SK-N-MC (cell line): Measurements from ENCODE around the gene RBL1.
"Not testable (repeated sequence)": the region's sequence is repeated elsewhere in the genome, so short reads cannot be mapped to it uniquely, and the experiment has no call there.

Source experiments
- DNase-seq: peaks from one replicate; pipeline ENCODE4 v3.0.0-alpha.2; 2011; ENCODE audit warnings: low read depth, low spot score
- H3K27ac ChIP-seq: fragments of 200-600 bp; sonication (generic); 2 replicates; pipeline ENCODE4 v1.5.1; 2016; ENCODE audit warnings: mixed run types
- H3K36me3 ChIP-seq: fragments of 200-600 bp; sonication (generic); 2 replicates; pipeline ENCODE4 v1.6.1; 2017; ENCODE audit warnings: antibody characterized with exemption, low read length, mixed read lengths; ENCODE audit not compliant: insufficient read depth
- H3K4me3 ChIP-seq: fragments of 200-600 bp; sonication (generic); 2 replicates; pipeline ENCODE4 v1.5.1; 2016
- H3K9ac ChIP-seq: fragments of 200-600 bp; sonication (generic); 2 replicates; pipeline ENCODE4 v1.8.0; 2017; ENCODE audit warnings: mixed run types, mixed read lengths; ENCODE audit not compliant: insufficient read length
- H3K9me3 ChIP-seq: fragments of 200-600 bp; sonication (generic); 2 replicates; pipeline ENCODE4 v1.6.1; 2017; ENCODE audit warnings: low read depth, mild to moderate bottlenecking, antibody characterized with exemption, low read length, moderate library complexity, mixed read lengths
- EZH2 ChIP-seq: fragments of 200-600 bp; sonication (generic); IDR thresholded peaks from one replicate; pipeline ENCODE4 v1.6.1; 2017; ENCODE audit warnings: antibody characterized with exemption
- FOXP2 ChIP-seq: optimal IDR thresholded peaks from 2 replicates; pipeline ENCODE3; 2011; ENCODE audit warnings: mild to moderate bottlenecking, moderate library complexity; ENCODE audit not compliant: insufficient read depth; ENCODE audit errors: extremely low read length, control extremely low read depth
- POLR2AphosphoS5 ChIP-seq: IDR thresholded peaks from 2 replicates; pipeline ENCODE4 v1.6.1; 2012; ENCODE audit warnings: mild to moderate bottlenecking, low read depth, low read length, borderline replicate concordance

The RBL1 gene

DNA sequence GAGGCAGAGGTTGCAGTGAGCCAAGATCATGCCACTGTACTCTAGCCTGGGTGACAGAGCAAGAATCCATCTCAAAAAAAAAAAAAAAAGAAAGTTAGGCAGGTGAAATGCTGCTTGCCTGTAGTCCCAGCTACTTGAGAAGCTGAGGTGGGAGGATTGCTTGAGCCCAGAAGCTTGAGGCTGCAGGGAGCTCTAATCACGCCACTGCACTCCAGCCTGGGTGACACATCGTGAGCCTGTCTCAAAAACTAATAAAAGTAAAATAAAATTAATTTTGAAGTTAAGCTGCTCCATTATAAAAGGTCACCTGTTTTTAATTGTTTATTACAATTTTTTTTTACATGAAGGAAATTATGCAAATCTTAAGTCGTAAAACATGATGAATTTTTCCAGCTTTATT, 121.1 kb downstream of the RBL1 start:
- H3K4me3 ChIP-seq: no peak overlapping the region
- H3K27ac ChIP-seq: no peak overlapping the region
- no peaks in the 10 kb centered on the region for H3K9me3 ChIP-seq
- no peak for TF ChIP-seq EZH2
- TF ChIP-seq POLR2AphosphoS5: no peak
- no peak for TF ChIP-seq FOXP2
- no peaks in the 10 kb centered on the region for H3K36me3 ChIP-seq
- no peak overlapping the region for H3K9ac ChIP-seq
- no peak for DNase-seq

DNA sequence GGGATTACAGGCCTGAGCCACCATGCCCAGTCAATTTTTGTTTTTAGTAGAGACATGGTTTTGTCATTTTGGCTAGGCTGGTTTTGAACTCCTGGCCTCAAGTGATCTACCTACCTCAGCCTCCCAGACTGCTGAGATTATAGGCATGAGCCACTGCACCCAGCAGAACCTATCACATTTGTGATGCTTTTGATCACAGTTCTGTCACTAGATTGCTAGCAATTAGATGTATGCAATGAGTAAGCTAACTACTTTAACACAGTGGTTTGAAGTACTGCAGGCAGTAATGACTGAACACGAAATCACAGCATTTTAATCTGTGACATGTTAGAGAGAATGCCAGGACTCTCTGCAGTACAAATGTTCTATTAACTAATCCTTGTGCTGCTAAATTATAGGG, 124.7 kb downstream of the RBL1 start:
- no peak for DNase-seq
- no peak overlapping the region for H3K4me3 ChIP-seq
- no peak overlapping the region for H3K27ac ChIP-seq
- H3K9ac ChIP-seq: no peak overlapping the region
- H3K36me3 ChIP-seq: no peaks in the 10 kb centered on the region
- TF ChIP-seq POLR2AphosphoS5: no peak
- TF ChIP-seq EZH2: no peak
- TF ChIP-seq FOXP2: no peak
- H3K9me3 ChIP-seq: no peaks in the 10 kb centered on the region

DNA sequence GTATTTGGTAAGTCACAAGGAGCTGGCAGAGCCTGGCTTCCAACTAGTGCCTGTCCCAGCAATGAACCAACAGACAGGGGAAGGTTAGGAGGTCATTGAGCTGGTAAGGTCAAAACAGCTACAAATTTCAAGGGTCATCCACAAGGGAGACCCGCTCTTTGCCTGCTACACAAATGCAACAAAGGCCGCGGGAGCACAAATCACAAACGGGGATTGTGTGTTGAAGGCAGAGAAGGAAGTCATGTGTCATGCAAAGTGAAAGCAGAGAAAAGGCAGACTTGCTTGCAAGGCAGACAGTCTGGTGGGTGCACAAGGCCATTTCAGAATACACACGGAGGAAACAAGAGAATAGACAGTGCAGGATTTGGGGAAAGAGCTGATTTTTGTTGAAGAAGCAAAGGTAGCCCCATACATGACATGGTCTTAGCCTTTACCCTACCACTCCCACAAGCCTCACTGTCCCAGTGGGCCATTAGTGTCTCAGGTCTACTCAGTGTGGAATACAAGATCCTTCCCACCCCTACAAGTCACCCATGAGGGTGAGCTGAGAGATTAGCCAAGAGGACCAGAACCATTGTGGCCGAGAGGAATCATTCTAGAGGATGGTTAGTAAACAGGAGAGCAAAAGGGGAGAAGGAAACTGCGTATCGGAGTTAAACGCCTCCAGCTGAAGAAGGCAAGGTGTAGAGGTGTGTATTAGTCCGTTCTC, 126.2 kb downstream of the RBL1 start:
- Histone ChIP-seq H3K36me3 (no peaks in the 10 kb centered on the region), H3K9me3 (no peaks in the 10 kb centered on the region), H3K27ac (no peak overlapping the region), H3K4me3 (no peak overlapping the region), H3K9ac (no peak overlapping the region)
- DNase-seq: no peak
- TF ChIP-seq FOXP2: no peak
- TF ChIP-seq POLR2AphosphoS5: no peak
- no peak for TF ChIP-seq EZH2

DNA sequence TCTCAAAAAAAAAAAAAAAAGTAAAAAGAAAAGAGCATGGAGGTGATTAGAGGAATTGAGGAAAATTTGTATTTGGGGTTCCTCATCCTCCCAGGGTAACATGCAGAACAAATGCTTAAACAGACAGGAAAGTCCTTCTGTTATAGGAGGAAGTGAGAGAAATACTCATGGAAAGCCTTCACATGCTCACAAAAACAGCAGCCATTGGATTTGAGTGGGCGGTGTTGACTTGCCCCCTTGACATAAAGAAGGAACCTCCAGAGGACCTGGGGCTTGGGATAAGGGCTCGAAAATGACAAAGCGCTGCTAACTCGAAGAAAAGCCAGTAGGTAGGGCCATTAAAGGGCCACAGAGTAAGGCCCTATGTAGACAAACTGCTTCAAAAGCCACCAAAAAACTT, 126.7 kb downstream of the RBL1 start:
- Histone ChIP-seq H3K9ac (no peak overlapping the region), H3K36me3 (no peaks in the 10 kb centered on the region), H3K27ac (no peak overlapping the region), H3K9me3 (no peaks in the 10 kb centered on the region), H3K4me3 (no peak overlapping the region)
- TF ChIP-seq EZH2 (no peak), FOXP2 (no peak), POLR2AphosphoS5 (no peak)
- DNase-seq: no peak

DNA sequence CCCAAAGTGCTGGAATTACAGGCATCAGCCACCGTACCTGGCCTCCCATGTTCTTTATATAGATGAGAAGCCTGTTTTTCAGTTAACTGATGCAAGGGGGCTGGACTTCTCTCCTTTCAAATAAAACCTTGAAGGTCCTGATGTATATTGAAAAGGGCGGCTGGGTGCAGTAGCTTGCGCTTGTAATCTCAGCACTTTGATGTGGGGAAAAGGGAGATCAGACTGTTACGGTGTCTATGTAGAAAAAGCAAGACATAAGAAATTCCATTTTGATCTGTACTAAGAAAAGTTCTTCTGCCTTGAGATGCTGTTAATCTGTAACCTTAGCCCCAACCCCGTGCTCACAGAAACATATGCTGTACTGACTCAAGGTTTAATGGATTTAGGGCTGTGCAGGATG, 128.2 kb downstream of the RBL1 start:
- H3K4me3 ChIP-seq: no peak overlapping the region
- 0 out of 2 replicates have a peak, but pooled peaks cover 2% of the 10 kb centered on the region for H3K9me3 ChIP-seq
- TF ChIP-seq POLR2AphosphoS5 (no peak), EZH2 (no peak), FOXP2 (no peak)
- DNase-seq: no peak
- no peak overlapping the region for H3K27ac ChIP-seq
- no peak overlapping the region for H3K9ac ChIP-seq
- H3K36me3 ChIP-seq: no peaks in the 10 kb centered on the region

DNA sequence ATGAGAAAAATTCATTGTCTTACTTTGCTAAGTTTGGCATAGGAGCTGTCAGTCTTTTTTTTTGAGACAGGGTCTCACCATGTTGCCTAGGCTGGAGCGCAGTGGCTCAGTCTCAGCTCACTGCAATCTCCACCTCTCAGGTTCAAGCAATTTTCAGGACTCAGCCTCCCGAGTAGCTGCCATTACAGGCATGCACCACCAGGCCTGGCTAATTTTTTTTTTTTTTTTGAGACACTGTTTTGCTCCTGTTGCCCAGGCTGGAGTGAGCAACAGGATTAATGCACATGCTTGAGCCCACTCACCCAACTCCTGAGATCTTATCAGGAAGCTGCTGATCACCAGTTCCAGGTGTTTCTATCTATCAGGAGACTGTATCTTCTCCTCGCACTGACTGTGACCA, 128.8 kb downstream of the RBL1 start:
- not testable (repeated sequence) for H3K4me3 ChIP-seq, H3K27ac ChIP-seq, H3K9me3 ChIP-seq, H3K9ac ChIP-seq, H3K36me3 ChIP-seq, DNase-seq

DNA sequence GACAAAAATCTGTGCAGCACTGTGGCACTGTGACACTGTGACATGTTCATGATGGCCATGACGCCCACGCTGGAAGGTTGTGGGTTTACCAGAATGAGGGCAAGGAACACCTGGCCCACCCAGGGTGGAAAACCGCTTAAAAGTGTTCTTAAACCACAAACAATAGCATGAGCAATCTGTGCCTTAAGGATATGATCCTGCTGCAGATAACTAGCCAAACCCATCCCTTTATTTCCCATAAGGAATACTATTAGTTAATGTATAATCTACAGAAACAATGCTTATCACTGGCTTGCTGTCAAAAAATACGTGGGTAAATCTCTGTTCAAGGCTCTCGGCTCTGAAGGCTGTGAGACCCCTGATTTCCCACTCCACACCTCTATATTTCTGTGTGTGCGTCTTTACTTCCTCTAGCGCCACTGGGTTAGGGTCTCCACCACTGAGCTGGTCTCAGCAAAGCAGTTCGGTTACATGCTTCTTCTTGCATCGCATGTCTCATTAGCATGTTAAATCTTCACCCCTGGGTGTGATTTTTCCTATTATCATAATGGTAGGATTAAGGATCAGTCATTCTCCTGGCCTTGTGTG, 133.3 kb downstream of the RBL1 start:
- H3K36me3 ChIP-seq, H3K27ac ChIP-seq, H3K9ac ChIP-seq, H3K9me3 ChIP-seq, H3K4me3 ChIP-seq, DNase-seq: not testable (repeated sequence)

DNA sequence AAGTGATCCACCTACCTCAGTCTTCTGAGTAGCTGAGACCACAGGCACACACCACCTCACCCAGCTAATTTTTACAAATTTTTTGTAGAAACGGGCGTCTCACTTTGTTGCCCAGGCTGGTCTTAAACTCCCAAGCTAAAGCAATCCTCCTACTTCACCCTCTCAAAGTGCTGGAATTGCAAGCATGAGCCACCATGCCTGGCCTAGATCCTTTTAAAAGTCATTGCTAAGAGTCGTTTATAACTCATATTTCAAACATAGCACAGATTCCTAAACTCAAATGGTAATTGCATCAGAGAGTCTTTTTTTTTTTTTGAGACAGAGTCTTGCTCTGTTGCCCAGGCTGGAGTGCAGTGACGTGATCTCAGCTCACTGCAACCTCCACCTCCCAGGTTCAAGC, 136.6 kb downstream of the RBL1 start:
- TF ChIP-seq FOXP2 (no peak), POLR2AphosphoS5 (no peak), EZH2 (no peak)
- Histone ChIP-seq H3K4me3 (no peak overlapping the region), H3K9ac (no peak overlapping the region), H3K9me3 (0 out of 2 replicates have a peak, but pooled peaks cover 3% of the 10 kb centered on the region), H3K36me3 (no peaks in the 10 kb centered on the region), H3K27ac (no peak overlapping the region)
- no peak for DNase-seq

DNA sequence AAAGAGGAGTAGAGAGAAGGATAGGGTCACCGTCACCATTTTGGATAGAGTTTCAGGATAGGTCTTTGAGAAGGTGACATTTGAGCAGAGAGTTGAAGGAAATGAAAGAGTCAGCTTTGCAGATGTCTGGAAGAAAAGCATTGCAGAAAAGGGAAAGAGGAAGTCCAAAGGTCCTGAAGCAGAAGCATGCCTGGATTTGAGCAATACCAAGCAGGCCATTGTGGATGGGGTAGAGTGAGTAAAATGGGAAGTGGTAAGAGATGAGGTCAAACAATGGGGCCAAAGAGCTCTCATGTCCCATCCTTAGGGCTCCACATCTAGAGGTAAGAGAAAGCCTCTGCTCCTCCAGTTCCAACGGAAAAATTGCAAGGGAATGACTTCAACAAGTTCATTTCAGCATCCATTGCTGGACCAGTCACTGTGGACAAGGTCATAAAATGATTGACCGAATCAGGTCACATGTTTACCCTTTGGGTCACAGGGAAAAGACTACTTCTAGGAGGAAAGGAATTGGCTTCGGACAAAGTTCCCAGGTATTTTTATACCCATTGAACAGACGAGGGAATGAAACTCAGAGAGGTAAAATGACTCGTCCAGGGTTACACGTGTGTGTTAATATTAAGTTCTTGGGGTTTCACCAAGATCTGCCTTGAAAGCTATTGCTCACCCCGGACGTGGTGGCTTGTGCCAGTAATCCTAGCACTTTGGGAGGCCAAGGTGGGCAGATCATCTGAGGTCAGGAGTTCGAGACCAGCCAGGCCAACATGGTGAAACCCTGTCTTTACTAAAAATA, 137.7 kb downstream of the RBL1 start:
- no peak overlapping the region for H3K9ac ChIP-seq
- no peak for DNase-seq
- TF ChIP-seq POLR2AphosphoS5 (no peak), FOXP2 (no peak), EZH2 (no peak)
- no peaks in the 10 kb centered on the region for H3K36me3 ChIP-seq
- 0 out of 2 replicates have a peak, but pooled peaks cover 3% of the 10 kb centered on the region for H3K9me3 ChIP-seq
- H3K27ac ChIP-seq: no peak overlapping the region
- H3K4me3 ChIP-seq: no peak overlapping the region
